Measurements from ENCODE around the gene RNU7-1. TPM values are rescaled to one million over a fixed set of nuclear protein-coding genes. Genes with fewer than 3 reads are reported as not detected.

Gene RNU7-1
- total and polyA plus RNA-seq, 2 donors (not counting 1 experiment from before 2014, with no cell fraction given), result not detected

- Histone ChIP-seq H3K4me3 (replicated peaks in 1 of 4; ENCODE audit: control extremely low read depth in 1 of 4, insufficient read depth in 1 of 4, low read depth in 3 of 4, low read length in 4 of 4) (no peak overlapping the region), H3K27ac (ENCODE audit: insufficient read depth, low read length) (no peak overlapping the region), H3K9me3 (ENCODE audit: control insufficient read depth, insufficient read depth, low read depth, low read length) (no peaks in the 10 kb centered on the region)
Observed at GRCh38 chr12:6963016-6963731, 19.6 kb downstream of the RNU7-1 start.

GRCh38 chr12:6963791-6964413, 20.3 kb downstream of the RNU7-1 start:
- no peak overlapping the region for H3K4me2 ChIP-seq (ENCODE audit: extremely low read depth, insufficient read depth, low read length)
- no peak for DNase-seq (ENCODE audit: low read depth in 2 of 2)
- H2AFZ ChIP-seq (ENCODE audit: low read length), result no peak overlapping the region
- peaks cover 4% of the 10 kb centered on the region for H3K4me1 ChIP-seq (ENCODE audit: control insufficient read depth, extremely low read depth, insufficient read depth, low read length)
- no peak overlapping the region for H3K4me3 ChIP-seq (replicated peaks in 1 of 4; ENCODE audit: control extremely low read depth in 1 of 4, insufficient read depth in 1 of 4, low read depth in 3 of 4, low read length in 4 of 4)
- no peaks in the 10 kb centered on the region for H4K20me1 ChIP-seq (ENCODE audit: control insufficient read depth, extremely low read depth, insufficient read depth, low read length)
- H3K27me3 ChIP-seq (ENCODE audit: control insufficient read depth, insufficient read depth, low read length), result no peaks in the 10 kb centered on the region
- peaks cover 13% of the 10 kb centered on the region for H3K79me2 ChIP-seq (ENCODE audit: control insufficient read depth, insufficient read depth, low read length)
- H3K27ac ChIP-seq (ENCODE audit: insufficient read depth, low read length), result no peak overlapping the region
- no peaks in the 10 kb centered on the region for H3K9me3 ChIP-seq (ENCODE audit: control insufficient read depth, insufficient read depth, low read depth, low read length)
- TF ChIP-seq EZH2 (IDR thresholded peaks at IDR 0.05; ENCODE audit: low read length, missing control alignments) (no peak), CTCF (conservative IDR thresholded peaks at IDR 0.05 in 1 of 2, IDR thresholded peaks at IDR 0.05 in 1 of 2; ENCODE audit: low read depth in 1 of 2, low read length in 2 of 2) (no peak)
- no peak overlapping the region for H3K9ac ChIP-seq (ENCODE audit: insufficient read depth, low read length)
- H3K36me3 ChIP-seq (ENCODE audit: control insufficient read depth, insufficient read depth, low read length), result peaks cover 24% of the 10 kb centered on the region

More at GRCh38 chr12:6963016-6963731, 19.6 kb downstream of the RNU7-1 start:
- H3K4me2 ChIP-seq (ENCODE audit: extremely low read depth, insufficient read depth, low read length), result no peak overlapping the region
- H3K27me3 ChIP-seq (ENCODE audit: control insufficient read depth, insufficient read depth, low read length), result no peaks in the 10 kb centered on the region
- H3K4me1 ChIP-seq (ENCODE audit: control insufficient read depth, extremely low read depth, insufficient read depth, low read length), result peaks cover 4% of the 10 kb centered on the region
- DNase-seq (ENCODE audit: low read depth in 2 of 2), result no peak
- no peak overlapping the region for H3K9ac ChIP-seq (ENCODE audit: insufficient read depth, low read length)
- H3K36me3 ChIP-seq (ENCODE audit: control insufficient read depth, insufficient read depth, low read length), result peaks cover 20% of the 10 kb centered on the region
- no peak overlapping the region for H2AFZ ChIP-seq (ENCODE audit: low read length)
- TF ChIP-seq EZH2 (IDR thresholded peaks at IDR 0.05; ENCODE audit: low read length, missing control alignments), result no peak
- TF ChIP-seq CTCF (conservative IDR thresholded peaks at IDR 0.05 in 1 of 2, IDR thresholded peaks at IDR 0.05 in 1 of 2; ENCODE audit: low read depth in 1 of 2, low read length in 2 of 2), result no peak
- H3K79me2 ChIP-seq (ENCODE audit: control insufficient read depth, insufficient read depth, low read length), result peaks cover 6% of the 10 kb centered on the region
- no peaks in the 10 kb centered on the region for H4K20me1 ChIP-seq (ENCODE audit: control insufficient read depth, extremely low read depth, insufficient read depth, low read length)

GRCh38 chr12:6964605-6965025, 21.0 kb downstream of the RNU7-1 start:
- H3K27ac ChIP-seq (ENCODE audit: insufficient read depth, low read length), result no peak overlapping the region
- peaks cover 24% of the 10 kb centered on the region for H3K36me3 ChIP-seq (ENCODE audit: control insufficient read depth, insufficient read depth, low read length)
- no peak overlapping the region for H3K9ac ChIP-seq (ENCODE audit: insufficient read depth, low read length)
- peaks cover 19% of the 10 kb centered on the region for H3K79me2 ChIP-seq (ENCODE audit: control insufficient read depth, insufficient read depth, low read length)
- TF ChIP-seq EZH2 (IDR thresholded peaks at IDR 0.05; ENCODE audit: low read length, missing control alignments), result no peak
- no peak for TF ChIP-seq CTCF (conservative IDR thresholded peaks at IDR 0.05 in 1 of 2, IDR thresholded peaks at IDR 0.05 in 1 of 2; ENCODE audit: low read depth in 1 of 2, low read length in 2 of 2)
- no peaks in the 10 kb centered on the region for H4K20me1 ChIP-seq (ENCODE audit: control insufficient read depth, extremely low read depth, insufficient read depth, low read length)
- no peaks in the 10 kb centered on the region for H3K27me3 ChIP-seq (ENCODE audit: control insufficient read depth, insufficient read depth, low read length)
- H2AFZ ChIP-seq (ENCODE audit: low read length), result no peak overlapping the region
- no peak overlapping the region for H3K4me3 ChIP-seq (replicated peaks in 1 of 4; ENCODE audit: control extremely low read depth in 1 of 4, insufficient read depth in 1 of 4, low read depth in 3 of 4, low read length in 4 of 4)
- H3K4me1 ChIP-seq (ENCODE audit: control insufficient read depth, extremely low read depth, insufficient read depth, low read length), result peaks cover 9% of the 10 kb centered on the region
- H3K9me3 ChIP-seq (ENCODE audit: control insufficient read depth, insufficient read depth, low read depth, low read length), result no peaks in the 10 kb centered on the region
- H3K4me2 ChIP-seq (ENCODE audit: extremely low read depth, insufficient read depth, low read length), result no peak overlapping the region
- DNase-seq (ENCODE audit: low read depth in 2 of 2), result no peak
